Measurements from ENCODE around the gene TMEM145. TPM values are rescaled to one million over a fixed set of nuclear protein-coding genes. Genes with fewer than 3 reads are reported as not detected.

Gene TMEM145
- total and polyA plus RNA-seq, 9 of the 15 experiments (the other 6 are each of a cell fraction or from before 2014, with no cell fraction given): 0.80 to 5.5 (median 1.9) TPM; not detected in 3

GRCh38 chr19:42297039-42297438 is 16.1 kb upstream of the TMEM145 start:
- DNase-seq (ENCODE audit: extremely low read depth in 1 of 4, low spot score in 3 of 4): no peak
- Histone ChIP-seq H3K4me3 (no peak overlapping the region), H4K20me1 (replicated peaks; ENCODE audit: control insufficient read depth, insufficient read depth, low read length) (peaks cover 14% of the 10 kb centered on the region), H3K79me2 (ENCODE audit: control insufficient read depth, insufficient read depth, low read length) (peaks cover 11% of the 10 kb centered on the region), H3K36me3 (ENCODE audit: control insufficient read depth, insufficient read depth, low read length) (peaks cover 63% of the 10 kb centered on the region; the same call in 2 of the 3 replicates), H3K27me3 (ENCODE audit: control insufficient read depth in 2 of 2, insufficient read depth in 2 of 2, low read length in 2 of 2) (no peaks in the 10 kb centered on the region), H2AFZ (ENCODE audit: low read depth, low read length) (no peak overlapping the region), H3K4me1 (replicated peaks in 1 of 2; ENCODE audit: control insufficient read depth in 2 of 2, insufficient read depth in 2 of 2, low read length in 2 of 2) (peaks cover 9 to 56% of the 10 kb centered on the region in 2 experiments), H3K9ac (ENCODE audit: insufficient read depth in 1 of 2, low read depth in 2 of 2, low read length in 2 of 2) (no peak overlapping the region), H3K27ac (ENCODE audit: extremely low read depth, low read depth, low read length) (no peak overlapping the region), H3K9me3 (replicated peaks; ENCODE audit: control insufficient read depth, insufficient read depth, low read depth, low read length) (no peaks in the 10 kb centered on the region), H3K9me1 (ENCODE audit: control insufficient read depth, insufficient read depth, low read length) (no peaks in the 10 kb centered on the region), H3K4me2 (ENCODE audit: insufficient read depth, low read length) (no peak overlapping the region)
- ChIA-PET CTCF (ENCODE audit: low intra/inter-chr PET ratio) (interaction anchor here (1.2 kb wide), 1 partner anchor 51 kb away, joined by 4 read pairs; no protein-coding TSS in a partner anchor), POLR2A (interaction anchor here (0.6 kb wide), 1 partner anchor 23 kb away, joined by 3 read pairs; no protein-coding TSS in a partner anchor)
- 94% methylated on average over 15 of the region's 15 CpGs for WGBS (ENCODE audit: insufficient coverage, low coverage, missing lambda C conversion rate)
- no peak for FAIRE-seq
- no peak for ATAC-seq
- in situ Hi-C loops (cut with MboI): no loop called here
- peak; percentile 76 for TF ChIP-seq RBM22 (IDR thresholded peaks at IDR 0.05; ENCODE audit: low read depth, low read length, poor library complexity, severe bottlenecking)
- TF ChIP-seq RBFOX2 (IDR thresholded peaks at IDR 0.05; ENCODE audit: low read depth, low read length): peak; percentile 39; the same call in 1 of the 2 replicates
- TF ChIP-seq ZNF311 (CRISPR knock-in tag; IDR thresholded peaks at IDR 0.05): no peak
- BruUV-seq (replicated peaks): no TSS peak
- intact Hi-C loops (cut with micrococcal nuclease): loop anchor here (5.0 kb wide), 1 partner anchor 55 kb away; the partner anchor contains the start of gene GSK3A

- H3K9ac ChIP-seq (ENCODE audit: insufficient read depth in 1 of 2, low read depth in 2 of 2, low read length in 2 of 2): peak within 1 kb of the TSS; percentile 67 to 95
- TF ChIP-seq ZBTB12 (CRISPR knock-in tag; IDR thresholded peaks at IDR 0.05) (no peak), XRCC5 (IDR thresholded peaks at IDR 0.05; ENCODE audit: low read depth, low read length) (0 out of 2 replicates have a peak, but pooled peaks have one; percentile 3), CREB3 (tag; conservative IDR thresholded peaks at IDR 0.05; ENCODE audit: low read depth) (no peak), SMARCE1 (IDR thresholded peaks at IDR 0.05) (0 out of 2 replicates have a peak, but pooled peaks have one; percentile 21), POU5F1 (IDR thresholded peaks at IDR 0.05; ENCODE audit: borderline replicate concordance, low read depth, low read length, partially characterized antibody) (no peak), RB1 (IDR thresholded peaks at IDR 0.05; ENCODE audit: low read depth) (peak; percentile 5; the same call in 1 of the 2 replicates), DNMT1 (IDR thresholded peaks at IDR 0.05) (no peak)
Observed at GRCh38 chr19:42301646-42302203, 11.4 kb upstream of the TMEM145 start, which contains the start of gene PRR19. Gene PRR19, plus strand, starts transcription at chr19:42302132. Its CDS starts 7,453 bp downstream, at chr19:42309585.

More at GRCh38 chr19:42301646-42302203, 11.4 kb upstream of the TMEM145 start, which contains the start of gene PRR19:
- intact Hi-C loops (cut with micrococcal nuclease): no loop called here
- FAIRE-seq (no peak), DNase-seq (ENCODE audit: extremely low read depth in 1 of 4, low spot score in 3 of 4) (peak; percentile 56 to 86 (median 67)), ATAC-seq (peak; percentile 79)
- H3K27me3 ChIP-seq (ENCODE audit: control insufficient read depth in 2 of 2, insufficient read depth in 2 of 2, low read length in 2 of 2): no peaks in the 10 kb centered on the region
- in situ Hi-C loops (cut with MboI): no loop called here
- peak within 1 kb of the TSS; percentile 77 for H3K27ac ChIP-seq (ENCODE audit: extremely low read depth, low read depth, low read length)
- WGBS (ENCODE audit: insufficient coverage, low coverage, missing lambda C conversion rate): 3% methylated on average over 21 of the region's 21 CpGs
- peaks cover 14% of the 10 kb centered on the region for H3K79me2 ChIP-seq (ENCODE audit: control insufficient read depth, insufficient read depth, low read length)
- ChIA-PET POLR2A (interaction anchor here (0.6 to 1.9 kb wide), 10 partner anchors 9 to 182 kb away, joined by 3 to 9 read pairs (median 4); no protein-coding TSS in a partner anchor), CTCF (ENCODE audit: low intra/inter-chr PET ratio) (no interaction called here)
- peaks cover 7% of the 10 kb centered on the region; the same call in 1 of the 2 replicates for H4K20me1 ChIP-seq (replicated peaks; ENCODE audit: control insufficient read depth, insufficient read depth, low read length)
- peak within 1 kb of the TSS; percentile 95 for H2AFZ ChIP-seq (ENCODE audit: low read depth, low read length)
- BruUV-seq (replicated peaks): no TSS peak
- H3K36me3 ChIP-seq (ENCODE audit: control insufficient read depth, insufficient read depth, low read length): peaks cover 20% of the 10 kb centered on the region; the same call in 2 of the 3 replicates
- no peaks in the 10 kb centered on the region for H3K9me3 ChIP-seq (replicated peaks; ENCODE audit: control insufficient read depth, insufficient read depth, low read depth, low read length)
- peak within 1 kb of the TSS; percentile 89 for H3K4me2 ChIP-seq (ENCODE audit: insufficient read depth, low read length)
- H3K9me1 ChIP-seq (ENCODE audit: control insufficient read depth, insufficient read depth, low read length): no peaks in the 10 kb centered on the region
- peaks cover 21 to 44% of the 10 kb centered on the region in 2 experiments for H3K4me1 ChIP-seq (replicated peaks in 1 of 2; ENCODE audit: control insufficient read depth in 2 of 2, insufficient read depth in 2 of 2, low read length in 2 of 2)
- peak within 1 kb of the TSS; percentile 66 for H3K4me3 ChIP-seq

Data from K562 (cell line).